Measurements from ENCODE around the gene HOXB5.

The HOXB5 gene

DNA sequence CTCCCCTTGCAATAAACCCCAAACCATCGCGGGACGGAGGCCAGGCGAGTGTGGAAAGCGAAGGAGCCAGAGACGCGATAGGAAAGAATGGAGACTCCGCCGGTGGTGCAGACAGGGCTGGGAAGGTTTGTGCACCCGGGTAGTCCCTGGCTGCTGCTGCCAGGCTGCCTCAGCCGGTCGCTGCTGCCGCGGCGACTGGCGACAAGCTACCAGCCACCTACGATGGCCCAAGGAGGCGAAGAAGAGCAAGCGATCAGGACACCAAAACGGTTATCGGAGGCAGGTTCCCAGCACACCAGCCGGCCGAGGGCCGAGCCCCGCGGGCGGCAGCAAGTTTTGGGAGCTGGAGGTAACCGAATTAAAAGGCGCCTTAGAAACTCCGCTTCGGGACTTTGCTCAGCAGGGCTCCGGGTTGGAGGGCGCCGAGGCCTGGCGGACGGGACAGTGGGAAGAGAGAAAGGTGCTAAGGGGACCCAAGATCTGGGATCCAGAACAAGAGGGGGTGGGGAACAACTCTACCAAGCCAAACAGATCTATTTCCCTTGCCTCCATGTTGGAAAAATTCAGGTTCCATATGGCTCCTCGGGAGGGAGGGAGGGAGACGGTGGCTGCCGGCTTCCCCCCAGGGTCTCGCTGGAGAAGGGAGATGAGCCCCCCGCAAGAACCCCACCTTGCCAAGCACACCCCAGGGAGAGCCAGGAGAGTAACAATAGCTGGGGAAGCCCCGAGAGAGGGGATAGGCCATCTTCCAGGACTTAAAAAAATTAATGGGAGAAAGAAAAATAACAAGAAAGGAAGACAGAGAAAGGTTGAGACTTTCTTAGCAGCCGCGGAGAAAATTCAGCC is 38.9 kb downstream of the HOXB5 start:
- no peak overlapping the region for H3K4me3 ChIP-seq (ENCODE audit: low read depth, low read length)
- TF ChIP-seq MYC (IDR thresholded peaks at IDR 0.05; ENCODE audit: low read depth, low read length): no peak
- TF ChIP-seq, protein P1, sequence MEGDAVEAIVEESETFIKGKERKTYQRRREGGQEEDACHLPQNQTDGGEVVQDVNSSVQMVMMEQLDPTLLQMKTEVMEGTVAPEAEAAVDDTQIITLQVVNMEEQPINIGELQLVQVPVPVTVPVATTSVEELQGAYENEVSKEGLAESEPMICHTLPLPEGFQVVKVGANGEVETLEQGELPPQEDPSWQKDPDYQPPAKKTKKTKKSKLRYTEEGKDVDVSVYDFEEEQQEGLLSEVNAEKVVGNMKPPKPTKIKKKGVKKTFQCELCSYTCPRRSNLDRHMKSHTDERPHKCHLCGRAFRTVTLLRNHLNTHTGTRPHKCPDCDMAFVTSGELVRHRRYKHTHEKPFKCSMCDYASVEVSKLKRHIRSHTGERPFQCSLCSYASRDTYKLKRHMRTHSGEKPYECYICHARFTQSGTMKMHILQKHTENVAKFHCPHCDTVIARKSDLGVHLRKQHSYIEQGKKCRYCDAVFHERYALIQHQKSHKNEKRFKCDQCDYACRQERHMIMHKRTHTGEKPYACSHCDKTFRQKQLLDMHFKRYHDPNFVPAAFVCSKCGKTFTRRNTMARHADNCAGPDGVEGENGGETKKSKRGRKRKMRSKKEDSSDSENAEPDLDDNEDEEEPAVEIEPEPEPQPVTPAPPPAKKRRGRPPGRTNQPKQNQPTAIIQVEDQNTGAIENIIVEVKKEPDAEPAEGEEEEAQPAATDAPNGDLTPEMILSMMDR (IDR thresholded peaks at IDR 0.05; ENCODE audit: low read depth, low read length): no peak
- TF ChIP-seq, protein P2, sequence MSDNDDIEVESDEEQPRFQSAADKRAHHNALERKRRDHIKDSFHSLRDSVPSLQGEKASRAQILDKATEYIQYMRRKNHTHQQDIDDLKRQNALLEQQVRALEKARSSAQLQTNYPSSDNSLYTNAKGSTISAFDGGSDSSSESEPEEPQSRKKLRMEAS (IDR thresholded peaks at IDR 0.05; ENCODE audit: low read depth, low read length): no peak
- no peak for TF ChIP-seq POLR2A (IDR thresholded peaks at IDR 0.05; ENCODE audit: extremely low read depth, insufficient read length)
- no peak for DNase-seq (ENCODE audit: low read depth)

DNA sequence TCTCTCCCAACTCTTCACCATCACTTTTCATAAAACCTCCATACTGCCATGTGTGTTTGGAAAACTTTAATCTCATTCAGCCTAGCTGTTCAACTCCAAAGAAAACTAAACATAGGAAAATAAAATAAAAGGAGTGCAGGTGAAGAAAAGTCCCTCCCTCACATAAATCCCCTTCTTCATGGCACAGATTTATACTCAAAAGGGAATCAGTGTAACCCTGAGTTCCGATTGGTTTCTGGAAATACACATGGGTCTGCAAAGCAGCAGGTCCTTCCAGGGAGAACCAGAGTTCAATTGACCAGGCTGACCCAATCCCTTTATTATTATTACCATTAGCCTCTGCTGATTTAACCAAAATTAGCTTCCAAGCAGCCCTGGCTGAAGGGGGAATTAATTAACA is 39.8 kb downstream of the HOXB5 start:
- no peak overlapping the region for H3K4me3 ChIP-seq (ENCODE audit: low read depth, low read length)
- TF ChIP-seq, protein P2 (IDR thresholded peaks at IDR 0.05; ENCODE audit: low read depth, low read length): no peak
- no peak for TF ChIP-seq POLR2A (IDR thresholded peaks at IDR 0.05; ENCODE audit: extremely low read depth, insufficient read length)
- TF ChIP-seq MYC (IDR thresholded peaks at IDR 0.05; ENCODE audit: low read depth, low read length): no peak
- TF ChIP-seq, protein P1 (IDR thresholded peaks at IDR 0.05; ENCODE audit: low read depth, low read length): no peak
- DNase-seq (ENCODE audit: low read depth): no peak

DNA sequence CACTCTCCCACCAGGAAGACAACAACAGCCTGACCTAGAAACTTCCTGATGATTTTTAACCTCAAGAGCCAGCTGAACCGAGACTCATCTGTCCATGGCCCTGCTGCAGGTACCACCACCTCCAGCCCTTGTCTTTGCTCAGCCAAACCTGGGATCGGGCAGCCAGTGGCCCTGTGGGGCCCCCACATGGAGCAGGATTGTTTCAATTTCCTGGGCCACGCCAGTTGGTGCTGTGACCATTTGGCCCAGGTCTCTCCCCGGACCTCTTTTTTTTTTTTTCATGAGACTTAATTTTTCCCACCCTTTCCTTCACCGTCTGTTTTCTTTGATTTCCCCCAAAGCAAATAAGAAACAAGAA is 40.4 kb downstream of the HOXB5 start:
- no peak for DNase-seq (ENCODE audit: low read depth)
- H3K4me3 ChIP-seq (ENCODE audit: low read depth, low read length): no peak overlapping the region
- TF ChIP-seq MYC (IDR thresholded peaks at IDR 0.05; ENCODE audit: low read depth, low read length) (no peak), POLR2A (IDR thresholded peaks at IDR 0.05; ENCODE audit: extremely low read depth, insufficient read length) (no peak)
- TF ChIP-seq, protein P2 (IDR thresholded peaks at IDR 0.05; ENCODE audit: low read depth, low read length): no peak
- TF ChIP-seq, protein P1 (IDR thresholded peaks at IDR 0.05; ENCODE audit: low read depth, low read length): no peak

DNA sequence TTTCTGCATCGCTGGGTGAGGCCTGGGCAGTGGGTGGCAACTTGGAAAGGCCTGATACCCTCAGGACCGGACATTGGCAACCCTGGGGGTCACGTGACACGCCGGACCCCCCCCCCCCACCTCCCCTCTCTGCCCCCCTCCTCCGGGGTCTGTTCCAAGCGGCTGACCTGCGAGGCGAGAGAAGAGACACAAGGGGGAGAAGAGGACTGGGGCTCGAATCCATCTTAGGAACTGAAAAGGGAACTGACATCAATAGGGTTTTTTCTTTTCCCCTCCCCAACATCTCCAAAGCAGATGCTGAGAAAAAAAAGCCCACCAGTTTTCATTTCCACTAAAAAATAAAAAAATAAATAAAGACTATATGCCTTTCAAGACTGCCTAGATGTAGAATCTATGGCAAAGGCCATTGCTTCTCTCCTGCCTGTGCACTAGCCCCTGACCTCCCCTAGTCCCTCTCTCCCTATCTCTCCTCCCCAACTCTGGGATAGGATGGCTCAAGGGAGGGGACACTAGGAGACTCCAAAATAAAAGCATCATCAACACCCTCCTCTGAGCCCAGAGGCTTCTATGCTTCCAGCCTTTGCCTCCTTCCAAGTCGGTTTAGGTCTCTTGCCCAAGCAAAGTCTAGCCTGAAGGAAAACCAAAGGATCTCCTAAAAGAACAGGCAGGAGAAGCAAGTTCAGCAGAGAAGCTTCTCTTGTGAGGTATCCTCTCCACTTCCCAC is 41.0 kb downstream of the HOXB5 start:
- DNase-seq (ENCODE audit: low read depth): no peak
- no peak overlapping the region for H3K4me3 ChIP-seq (ENCODE audit: low read depth, low read length)
- TF ChIP-seq POLR2A (IDR thresholded peaks at IDR 0.05; ENCODE audit: extremely low read depth, insufficient read length): no peak
- TF ChIP-seq, protein P2 (IDR thresholded peaks at IDR 0.05; ENCODE audit: low read depth, low read length): no peak

DNA sequence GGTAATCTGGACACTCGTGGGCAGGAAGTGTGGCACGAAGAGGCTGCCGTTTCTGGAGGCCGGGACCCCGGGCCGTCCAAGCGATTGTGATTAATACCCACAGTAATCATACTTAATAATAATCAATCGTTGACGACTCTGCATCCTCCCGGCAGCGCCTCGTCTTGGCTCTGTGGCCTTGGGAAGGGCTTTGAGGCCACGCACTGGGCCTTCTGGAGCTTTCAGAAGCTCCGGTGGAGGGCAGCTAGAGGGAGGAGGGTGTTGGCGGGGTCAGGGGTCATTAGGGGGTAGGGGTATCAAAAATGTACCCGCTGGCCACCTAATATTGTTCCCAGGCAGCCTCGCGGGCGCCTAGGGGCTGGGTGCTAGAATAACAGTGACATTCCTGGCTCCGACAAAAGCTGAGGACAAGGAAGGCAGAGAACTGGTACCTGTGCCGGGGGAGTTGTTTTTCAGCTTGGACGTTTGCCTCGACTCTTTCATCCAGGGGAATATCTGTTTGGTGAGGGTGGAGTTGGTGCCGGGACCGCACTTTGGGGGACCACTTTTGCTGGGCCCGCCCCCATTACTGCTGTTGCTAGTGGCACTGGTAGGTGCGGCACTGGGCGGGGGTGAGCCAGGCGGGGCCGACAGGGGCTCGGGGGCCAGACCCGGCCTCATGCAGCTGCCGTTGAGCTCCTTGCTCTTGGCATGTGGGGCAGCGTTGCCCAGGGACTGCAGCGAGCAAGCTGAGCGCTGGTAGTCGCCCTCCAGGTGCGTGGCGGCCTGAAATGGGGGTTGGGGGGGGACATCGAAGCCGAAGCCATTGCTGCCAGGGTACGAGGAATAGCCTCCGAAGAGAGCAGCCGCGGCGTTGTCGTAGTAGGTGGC is 41.7 kb downstream of the HOXB5 start:
- no peak for DNase-seq (ENCODE audit: low read depth)
- H3K4me3 ChIP-seq (ENCODE audit: low read depth, low read length): no peak overlapping the region
- TF ChIP-seq MYC (IDR thresholded peaks at IDR 0.05; ENCODE audit: low read depth, low read length) (no peak), POLR2A (IDR thresholded peaks at IDR 0.05; ENCODE audit: extremely low read depth, insufficient read length) (no peak)
- TF ChIP-seq, protein P2 (IDR thresholded peaks at IDR 0.05; ENCODE audit: low read depth, low read length): no peak
- TF ChIP-seq, protein P1 (IDR thresholded peaks at IDR 0.05; ENCODE audit: low read depth, low read length): no peak

Data from NB4 (cell line).